Neural cell (in vitro differentiated cells): ENCODE data around the gene TTC5. TPM values are rescaled to one million over a fixed set of nuclear protein-coding genes. Genes with fewer than 3 reads are reported as not detected.
"Not testable (repeated sequence)": the region's sequence is repeated elsewhere in the genome, so short reads cannot be mapped to it uniquely, and the experiment has no call there.

ENCODE experiments used
- H2AFZ ChIP-seq: fragments of 200-600, 300-800 bp; sonication (generic), shearing (Covaris generic); 2 replicates; pipeline ENCODE4 v1.6.0; 2014; ENCODE audit warnings: low read depth, mild to moderate bottlenecking, antibody characterized with exemption, low read length, moderate library complexity
- H3F3A ChIP-seq: fragments of 200-600 bp; shearing (Covaris generic); 2 replicates; pipeline ENCODE4 v1.6.1; 2016; ENCODE audit warnings: mild to moderate bottlenecking, moderate library complexity, mixed read lengths, antibody characterized with exemption, low read length; ENCODE audit not compliant: insufficient read depth, poor library complexity, severe bottlenecking
- H3K27ac ChIP-seq: fragments of 200-600, 300-800 bp; sonication (generic), shearing (Covaris generic); 2 replicates; pipeline ENCODE4 v1.5.1; 2014; ENCODE audit warnings: mild to moderate bottlenecking, low read length, moderate library complexity
- H3K27me3 ChIP-seq: fragments of 300-800, 200-600 bp; sonication (generic), shearing (Covaris generic); 2 replicates; pipeline ENCODE4 v1.6.0; 2014; ENCODE audit warnings: mild to moderate bottlenecking, low read depth, low read length, moderate library complexity; ENCODE audit not compliant: insufficient read depth
- H3K36me3 ChIP-seq: fragments of 300-800, 200-600 bp; sonication (generic), shearing (Covaris generic); 2 replicates; pipeline ENCODE4 v1.5.1; 2014; ENCODE audit warnings: mild to moderate bottlenecking, antibody characterized with exemption, low read length, moderate library complexity; ENCODE audit not compliant: insufficient read depth
- H3K4me2 ChIP-seq: fragments of 300-800, 200-600 bp; sonication (generic), shearing (Covaris generic); 2 replicates; pipeline ENCODE4 v1.6.0; 2014; ENCODE audit warnings: mild to moderate bottlenecking, low read length
- H3K4me3 ChIP-seq: fragments of 300-800, 200-600 bp; sonication (generic), shearing (Covaris generic); 2 replicates; pipeline ENCODE4 v1.5.1; 2014; ENCODE audit warnings: mild to moderate bottlenecking, low read length, moderate library complexity
- H3K79me2 ChIP-seq: fragments of 200-600 bp; shearing (Covaris generic); replicated peaks from 2 replicates; pipeline ENCODE4 v1.6.0; 2014; ENCODE audit warnings: mild to moderate bottlenecking, low read length, moderate library complexity; ENCODE audit not compliant: insufficient read depth
- H3K9ac ChIP-seq: fragments of 300-800, 200-600 bp; sonication (generic), shearing (Covaris generic); 2 replicates; pipeline ENCODE4 v1.6.1; 2016; ENCODE audit warnings: mild to moderate bottlenecking, low read length, mixed read lengths
- H3K9me2 ChIP-seq: fragments of 200-600 bp; shearing (Covaris generic); 2 replicates; pipeline ENCODE4 v1.6.1; 2016; ENCODE audit warnings: mild to moderate bottlenecking, low read length, mixed read lengths; ENCODE audit not compliant: insufficient read depth
- H3K9me3 ChIP-seq: fragments of 200-600, 300-800 bp; sonication (generic), shearing (Covaris generic); 2 replicates; pipeline ENCODE4 v1.6.1; 2016; ENCODE audit warnings: mild to moderate bottlenecking, mixed run types, low read length, moderate library complexity, mixed read lengths
- H4K20me1 ChIP-seq: fragments of 200-600 bp; shearing (Covaris generic); 2 replicates; pipeline ENCODE4 v1.6.1; 2016; ENCODE audit warnings: mild to moderate bottlenecking, mixed run types; ENCODE audit not compliant: insufficient read depth
- CTCF ChIP-seq: fragments of 450-650 bp; IDR thresholded peaks from 2 replicates; pipeline ENCODE4 v1.5.1; 2014; ENCODE audit warnings: antibody characterized with exemption, mild to moderate bottlenecking, moderate library complexity; ENCODE audit not compliant: poor library complexity, severe bottlenecking
- EP300 ChIP-seq: fragments of 450-650 bp; conservative IDR thresholded peaks from 2 replicates; pipeline ENCODE4 v1.6.1; 2014; ENCODE audit warnings: antibody characterized with exemption, mild to moderate bottlenecking, moderate library complexity; ENCODE audit not compliant: poor library complexity, severe bottlenecking
- EZH2 ChIP-seq: fragments of 200-600, 300-800 bp; shearing (Covaris generic), sonication (generic); IDR thresholded peaks from 2 replicates; pipeline ENCODE4 v1.6.1; 2014; ENCODE audit warnings: antibody characterized with exemption, low read length, borderline replicate concordance, mild to moderate bottlenecking; ENCODE audit not compliant: insufficient read depth, poor library complexity, severe bottlenecking
- MXI1 ChIP-seq: fragments of 450-650 bp; conservative IDR thresholded peaks from 2 replicates; pipeline ENCODE4 v1.6.1; 2014; ENCODE audit warnings: antibody characterized with exemption, mild to moderate bottlenecking; ENCODE audit not compliant: poor library complexity, severe bottlenecking
- POLR2AphosphoS5 ChIP-seq: IDR thresholded peaks from 2 replicates; pipeline ENCODE4 v1.6.1; 2012
- RAD21 ChIP-seq: fragments of 450-650 bp; conservative IDR thresholded peaks from 2 replicates; pipeline ENCODE4 v1.6.1; 2014; ENCODE audit warnings: antibody characterized with exemption, mild to moderate bottlenecking, moderate library complexity
- REST ChIP-seq: IDR thresholded peaks from 2 replicates; pipeline ENCODE4 v1.6.1; 2012; ENCODE audit warnings: borderline replicate concordance
- SMC3 ChIP-seq: fragments of 450-650 bp; conservative IDR thresholded peaks from 2 replicates; pipeline ENCODE4 v1.6.1; 2014; ENCODE audit warnings: antibody characterized with exemption, mild to moderate bottlenecking, moderate library complexity; ENCODE audit not compliant: poor library complexity
- TAF1 ChIP-seq: IDR thresholded peaks from 2 replicates; pipeline ENCODE4 v1.6.1; 2012; ENCODE audit warnings: low read depth
- polyA plus RNA-seq: library from polyadenylated mRNA; depleted of rRNA; stranded (reverse); fragments of >200 nt; gene quantifications from 2 replicates; pipeline ENCODE4 v1.2.3, GENCODE V29; 2014

Gene TTC5
- polyA plus RNA-seq, 1 donor from 2014 or later, result 53.5 TPM

- H3K4me3 ChIP-seq, result no peak overlapping the region
- H3K9me2 ChIP-seq, result no peaks in the 10 kb centered on the region
- no peaks in the 10 kb centered on the region for H4K20me1 ChIP-seq
- no peaks in the 10 kb centered on the region for H3K36me3 ChIP-seq
- H3K9ac ChIP-seq, result no peak overlapping the region
- TF ChIP-seq EP300 (no peak), MXI1 (no peak), CTCF (no peak), POLR2AphosphoS5 (no peak), RAD21 (no peak), EZH2 (no peak), TAF1 (no peak), REST (no peak), SMC3 (no peak)
- H3K27ac ChIP-seq, result no peak overlapping the region
- no peak overlapping the region for H3K4me2 ChIP-seq
- H2AFZ ChIP-seq, result no peak overlapping the region
- no peaks in the 10 kb centered on the region for H3K9me3 ChIP-seq
- H3K79me2 ChIP-seq, result no peaks in the 10 kb centered on the region
- no peaks in the 10 kb centered on the region for H3K27me3 ChIP-seq
- no peaks in the 10 kb centered on the region for H3F3A ChIP-seq
Observed at GRCh38 chr14:20277409-20277808, 28.3 kb downstream of the TTC5 start.

GRCh38 chr14:20274062-20274461 lies 31.7 kb downstream of the TTC5 start:
- no peak overlapping the region for H3K9ac ChIP-seq
- no peaks in the 10 kb centered on the region for H3K27me3 ChIP-seq
- TF ChIP-seq POLR2AphosphoS5 (no peak), RAD21 (no peak), EP300 (no peak), CTCF (no peak), REST (no peak), EZH2 (no peak), MXI1 (no peak), TAF1 (no peak), SMC3 (no peak)
- no peak overlapping the region for H2AFZ ChIP-seq
- H3K4me3 ChIP-seq, result no peak overlapping the region
- H4K20me1 ChIP-seq, result no peaks in the 10 kb centered on the region
- H3K9me2 ChIP-seq, result no peaks in the 10 kb centered on the region
- H3F3A ChIP-seq, result no peaks in the 10 kb centered on the region
- no peak overlapping the region for H3K4me2 ChIP-seq
- no peaks in the 10 kb centered on the region for H3K36me3 ChIP-seq
- no peaks in the 10 kb centered on the region for H3K9me3 ChIP-seq
- no peaks in the 10 kb centered on the region for H3K79me2 ChIP-seq
- no peak overlapping the region for H3K27ac ChIP-seq

GRCh38 chr14:20264361-20264760 lies 41.4 kb downstream of the TTC5 start:
- H3K9ac ChIP-seq, H4K20me1 ChIP-seq, H3K4me3 ChIP-seq, H3K27ac ChIP-seq, H3K9me3 ChIP-seq, H3K27me3 ChIP-seq, H3K79me2 ChIP-seq, H3K9me2 ChIP-seq, H3K36me3 ChIP-seq, H3F3A ChIP-seq, H3K4me2 ChIP-seq, H2AFZ ChIP-seq: not testable (repeated sequence)
